ENCODE data around the gene HOXC4.
"Not testable (repeated sequence)": the region's sequence is repeated elsewhere in the genome, so short reads cannot be mapped to it uniquely, and the experiment has no call there.

The HOXC4 gene

DNA sequence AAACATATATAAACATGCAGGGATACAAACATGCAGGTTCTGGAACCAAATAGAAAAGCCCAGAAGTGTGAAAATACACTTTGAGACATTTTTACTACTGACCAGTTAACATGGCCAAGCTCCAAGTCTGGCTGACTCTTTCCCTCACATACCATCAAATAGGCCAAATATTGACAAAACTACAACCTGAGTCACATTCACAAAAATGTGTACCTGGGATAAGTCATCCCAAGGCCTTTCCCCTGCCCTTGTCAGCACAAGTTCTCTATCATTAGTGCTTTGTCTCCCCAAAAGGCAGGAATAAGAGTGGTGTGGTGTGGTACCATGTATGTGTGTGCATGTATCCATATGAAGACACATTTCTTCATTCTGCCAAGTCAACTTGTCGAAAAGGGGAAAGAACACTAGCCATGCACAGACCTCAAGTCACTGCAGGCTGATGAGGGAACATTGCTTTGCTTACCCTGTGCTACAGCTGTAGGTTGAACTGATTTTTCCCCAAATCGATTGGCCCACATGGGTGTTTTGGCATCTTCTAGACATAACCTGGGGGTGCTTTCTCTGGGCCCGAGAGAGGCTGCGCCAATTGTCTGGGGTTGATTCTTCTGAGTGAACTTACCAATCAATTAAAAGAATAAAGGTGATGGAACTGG, 14.9 kb downstream of the HOXC4 start:
- Histone ChIP-seq H3K27ac (ENCODE audit: low read length) (no peak overlapping the region), H3K9me3 (ENCODE audit: control insufficient read depth in 2 of 2, low read length in 2 of 2) (no peaks in the 10 kb centered on the region), H3K9ac (ENCODE audit: low read length in 2 of 2) (no peak overlapping the region), H3K27me3 (ENCODE audit: control insufficient read depth in 1 of 2, insufficient read depth in 2 of 2, low read length in 2 of 2) (peaks cover 5 to 16% of the 10 kb centered on the region in 2 donors), H3K36me3 (ENCODE audit: control insufficient read depth in 2 of 2, insufficient read depth in 2 of 2, low read length in 2 of 2) (no peaks in the 10 kb centered on the region), H3K4me1 (ENCODE audit: control insufficient read depth, insufficient read depth, low read length) (no peaks in the 10 kb centered on the region), H3K4me3 (ENCODE audit: low read length in 2 of 2) (no peak overlapping the region)

- H3K27ac ChIP-seq (ENCODE audit: low read length) = no peak overlapping the region
Measured at GRCh38 chr12:54071942-54072341, 18.3 kb downstream of the HOXC4 start.

GRCh38 chr12:54074308-54074707, 20.7 kb downstream of the HOXC4 start:
- no peaks in the 10 kb centered on the region for H3K9me3 ChIP-seq (ENCODE audit: control insufficient read depth in 2 of 2, low read length in 2 of 2)
- no peak overlapping the region for H3K9ac ChIP-seq (ENCODE audit: low read length in 2 of 2)
- H3K4me3 ChIP-seq (ENCODE audit: low read length in 2 of 2) = no peak overlapping the region
- H3K27me3 ChIP-seq (ENCODE audit: control insufficient read depth in 1 of 2, insufficient read depth in 2 of 2, low read length in 2 of 2) = peaks cover 3 to 6% of the 10 kb centered on the region in 2 donors
- no peaks in the 10 kb centered on the region for H3K36me3 ChIP-seq (ENCODE audit: control insufficient read depth in 2 of 2, insufficient read depth in 2 of 2, low read length in 2 of 2)
- H3K27ac ChIP-seq (ENCODE audit: low read length) = no peak overlapping the region
- peaks cover 5% of the 10 kb centered on the region for H3K4me1 ChIP-seq (ENCODE audit: control insufficient read depth, insufficient read depth, low read length)

More at GRCh38 chr12:54071942-54072341, 18.3 kb downstream of the HOXC4 start:
- Histone ChIP-seq H3K9me3 (ENCODE audit: control insufficient read depth in 2 of 2, low read length in 2 of 2) (no peaks in the 10 kb centered on the region), H3K36me3 (ENCODE audit: control insufficient read depth in 2 of 2, insufficient read depth in 2 of 2, low read length in 2 of 2) (no peaks in the 10 kb centered on the region), H3K9ac (ENCODE audit: low read length in 2 of 2) (no peak overlapping the region), H3K4me1 (ENCODE audit: control insufficient read depth, insufficient read depth, low read length) (peaks cover 2% of the 10 kb centered on the region), H3K4me3 (ENCODE audit: low read length in 2 of 2) (no peak overlapping the region), H3K27me3 (ENCODE audit: control insufficient read depth in 1 of 2, insufficient read depth in 2 of 2, low read length in 2 of 2) (peaks cover 3 to 6% of the 10 kb centered on the region in 2 donors)

GRCh38 chr12:54075409-54075808, 21.8 kb downstream of the HOXC4 start:
- Histone ChIP-seq H3K27ac (ENCODE audit: low read length) (no peak overlapping the region), H3K27me3 (ENCODE audit: control insufficient read depth in 1 of 2, insufficient read depth in 2 of 2, low read length in 2 of 2) (peaks cover 3 to 6% of the 10 kb centered on the region in 2 donors), H3K9me3 (ENCODE audit: control insufficient read depth in 2 of 2, low read length in 2 of 2) (no peaks in the 10 kb centered on the region), H3K9ac (ENCODE audit: low read length in 2 of 2) (no peak overlapping the region), H3K4me1 (ENCODE audit: control insufficient read depth, insufficient read depth, low read length) (peaks cover 5% of the 10 kb centered on the region), H3K36me3 (ENCODE audit: control insufficient read depth in 2 of 2, insufficient read depth in 2 of 2, low read length in 2 of 2) (no peaks in the 10 kb centered on the region), H3K4me3 (ENCODE audit: low read length in 2 of 2) (no peak overlapping the region)

GRCh38 chr12:54075974-54076373, 22.3 kb downstream of the HOXC4 start:
- no peak overlapping the region for H3K9ac ChIP-seq (ENCODE audit: low read length in 2 of 2)
- peaks cover 1 to 5% of the 10 kb centered on the region in 2 donors for H3K27me3 ChIP-seq (ENCODE audit: control insufficient read depth in 1 of 2, insufficient read depth in 2 of 2, low read length in 2 of 2)
- H3K9me3 ChIP-seq (ENCODE audit: control insufficient read depth in 2 of 2, low read length in 2 of 2) = no peaks in the 10 kb centered on the region
- H3K27ac ChIP-seq (ENCODE audit: low read length) = no peak overlapping the region
- H3K4me3 ChIP-seq (ENCODE audit: low read length in 2 of 2) = no peak overlapping the region
- H3K36me3 ChIP-seq (ENCODE audit: control insufficient read depth in 2 of 2, insufficient read depth in 2 of 2, low read length in 2 of 2) = no peaks in the 10 kb centered on the region
- H3K4me1 ChIP-seq (ENCODE audit: control insufficient read depth, insufficient read depth, low read length) = peaks cover 5% of the 10 kb centered on the region

DNA sequence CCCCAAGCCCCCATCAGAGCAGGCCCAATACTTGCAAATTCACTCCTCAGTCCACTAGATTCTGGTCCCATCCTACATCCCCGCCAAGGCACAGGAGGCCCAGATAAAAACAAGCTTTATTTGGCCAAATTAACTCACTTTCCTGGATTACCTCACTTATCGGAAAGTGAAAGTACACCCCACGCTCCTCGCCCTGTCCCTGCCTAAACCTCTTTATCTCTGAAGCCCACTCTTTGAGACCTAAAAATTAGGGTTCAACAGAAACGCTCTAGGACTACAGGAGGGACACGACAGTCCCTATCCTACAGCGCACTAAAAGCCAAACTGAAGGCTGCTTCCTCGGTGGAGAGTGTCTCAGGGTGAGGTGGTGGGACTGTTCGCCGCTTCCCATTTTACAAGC, 24.2 kb downstream of the HOXC4 start:
- not testable (repeated sequence) for H3K4me1 ChIP-seq (ENCODE audit: control insufficient read depth, insufficient read depth, low read length); H3K9me3 ChIP-seq (ENCODE audit: control insufficient read depth in 2 of 2, low read length in 2 of 2); H3K27me3 ChIP-seq (ENCODE audit: control insufficient read depth in 1 of 2, insufficient read depth in 2 of 2, low read length in 2 of 2); H3K36me3 ChIP-seq (ENCODE audit: control insufficient read depth in 2 of 2, insufficient read depth in 2 of 2, low read length in 2 of 2)
- peak overlapping the region in 1 of 2 donors; percentile 55 for H3K9ac ChIP-seq (ENCODE audit: low read length in 2 of 2)
- peak overlapping the region in 1 of 2 donors; percentile 40 for H3K4me3 ChIP-seq (ENCODE audit: low read length in 2 of 2)
- peak overlapping the region; percentile 18 for H3K27ac ChIP-seq (ENCODE audit: low read length)

DNA sequence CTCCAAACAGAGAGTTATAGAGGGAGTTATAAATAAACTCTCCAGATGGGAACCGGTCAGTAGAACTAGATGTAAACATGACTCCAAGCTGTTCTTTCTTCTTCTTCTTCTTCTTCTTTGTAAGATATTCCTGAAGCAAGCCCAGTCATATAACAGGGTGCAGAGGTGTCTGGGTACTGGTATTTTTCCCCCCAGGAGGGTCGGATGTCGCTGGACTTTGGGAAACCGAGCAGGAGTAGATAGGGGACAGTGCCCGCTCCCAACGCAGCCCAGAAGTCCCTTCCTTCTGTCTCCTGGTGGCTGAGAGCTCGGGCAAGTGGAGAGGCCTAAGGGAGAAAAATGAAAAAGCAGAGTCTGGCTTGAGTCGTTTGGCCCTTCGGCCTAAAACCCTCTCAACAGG, 25.5 kb downstream of the HOXC4 start:
- Histone ChIP-seq H3K4me3 (ENCODE audit: low read length in 2 of 2) (peak overlapping the region in 1 of 2 donors; percentile 54), H3K27ac (ENCODE audit: low read length) (peak overlapping the region; percentile 49), H3K9ac (ENCODE audit: low read length in 2 of 2) (peak overlapping the region in 1 of 2 donors; percentile 29)
- H3K4me1 ChIP-seq (ENCODE audit: control insufficient read depth, insufficient read depth, low read length); H3K36me3 ChIP-seq (ENCODE audit: control insufficient read depth in 2 of 2, insufficient read depth in 2 of 2, low read length in 2 of 2); H3K9me3 ChIP-seq (ENCODE audit: control insufficient read depth in 2 of 2, low read length in 2 of 2); H3K27me3 ChIP-seq (ENCODE audit: control insufficient read depth in 1 of 2, insufficient read depth in 2 of 2, low read length in 2 of 2): not testable (repeated sequence)

- not testable (repeated sequence) for H3K27me3 ChIP-seq (ENCODE audit: control insufficient read depth in 1 of 2, insufficient read depth in 2 of 2, low read length in 2 of 2); H3K4me1 ChIP-seq (ENCODE audit: control insufficient read depth, insufficient read depth, low read length); H3K9ac ChIP-seq (ENCODE audit: low read length in 2 of 2); H3K36me3 ChIP-seq (ENCODE audit: control insufficient read depth in 2 of 2, insufficient read depth in 2 of 2, low read length in 2 of 2); H3K9me3 ChIP-seq (ENCODE audit: control insufficient read depth in 2 of 2, low read length in 2 of 2)
- H3K4me3 ChIP-seq (ENCODE audit: low read length in 2 of 2) = peak overlapping the region in 1 of 2 donors; percentile 44
- peak overlapping the region; percentile 49 for H3K27ac ChIP-seq (ENCODE audit: low read length)
Measured at GRCh38 chr12:54080008-54080924, 26.6 kb downstream of the HOXC4 start.

DNA sequence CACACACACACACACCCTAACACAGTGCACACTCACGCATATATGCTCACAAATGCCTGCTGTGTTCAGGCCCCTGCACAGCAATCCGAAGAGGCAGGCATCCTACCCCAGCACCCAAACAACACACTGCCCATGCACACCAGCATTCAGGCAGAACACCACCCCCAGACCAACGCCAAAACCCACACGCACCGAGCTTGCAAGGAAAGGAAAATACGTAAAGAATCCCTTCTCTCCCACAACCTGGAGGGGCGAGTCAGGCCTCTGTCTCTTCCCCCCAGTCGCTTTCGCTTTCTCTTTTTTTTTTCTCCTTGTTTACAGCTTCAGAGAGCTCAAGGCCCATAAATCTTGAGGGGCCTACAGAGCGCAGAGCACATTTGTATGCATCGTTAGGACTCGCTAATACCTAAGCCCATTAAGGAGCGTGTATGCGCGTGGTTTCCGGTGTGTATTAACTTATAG, 27.4 kb downstream of the HOXC4 start:
- Histone ChIP-seq H3K9ac (ENCODE audit: low read length in 2 of 2) (peak overlapping the region in 1 of 2 donors; percentile 9), H3K4me3 (ENCODE audit: low read length in 2 of 2) (peak overlapping the region in 1 of 2 donors; percentile 29)
- H3K27me3 ChIP-seq (ENCODE audit: control insufficient read depth in 1 of 2, insufficient read depth in 2 of 2, low read length in 2 of 2); H3K9me3 ChIP-seq (ENCODE audit: control insufficient read depth in 2 of 2, low read length in 2 of 2); H3K27ac ChIP-seq (ENCODE audit: low read length); H3K36me3 ChIP-seq (ENCODE audit: control insufficient read depth in 2 of 2, insufficient read depth in 2 of 2, low read length in 2 of 2); H3K4me1 ChIP-seq (ENCODE audit: control insufficient read depth, insufficient read depth, low read length): not testable (repeated sequence)

DNA sequence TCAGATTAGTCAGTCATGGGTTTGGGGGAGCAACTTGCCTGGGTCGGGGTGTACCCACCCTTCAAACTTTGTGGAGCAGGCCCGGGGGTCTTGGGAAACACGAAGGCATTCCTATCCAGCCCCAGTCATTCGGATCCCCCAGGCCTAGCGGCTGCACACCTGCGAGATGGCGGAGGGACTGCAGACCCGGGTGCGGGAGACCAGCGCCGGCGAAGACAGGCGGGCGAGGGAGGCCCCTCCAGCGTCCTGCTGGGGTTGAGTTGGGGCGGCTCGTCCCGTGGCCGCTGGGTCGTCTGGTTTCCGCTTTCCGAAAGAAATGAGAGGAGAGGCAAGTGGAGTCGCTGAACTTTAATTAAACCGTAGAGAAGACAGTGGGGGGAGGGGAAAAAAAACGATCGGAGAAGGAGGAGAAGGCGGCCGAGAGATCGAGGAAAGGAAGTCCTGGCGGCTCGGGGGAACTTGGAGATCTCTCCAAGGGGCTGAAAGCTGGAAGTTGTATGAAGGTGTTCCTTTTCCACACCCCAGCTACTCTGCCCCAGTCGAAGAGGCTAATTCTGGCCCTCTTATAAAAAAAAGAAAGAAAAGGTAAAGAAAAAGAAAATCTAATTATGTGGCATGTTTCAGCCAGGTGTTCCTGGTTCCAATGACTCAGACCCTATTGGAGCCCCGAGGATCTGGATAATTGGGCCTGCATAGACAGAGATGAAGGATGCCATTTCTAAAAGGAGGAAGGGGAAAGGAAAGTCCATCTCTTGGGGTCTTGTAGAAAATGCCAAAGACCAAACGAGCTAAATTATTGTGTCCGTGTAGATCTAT, 28.2 kb downstream of the HOXC4 start:
- H3K36me3 ChIP-seq (ENCODE audit: control insufficient read depth in 2 of 2, insufficient read depth in 2 of 2, low read length in 2 of 2); H3K9ac ChIP-seq (ENCODE audit: low read length in 2 of 2); H3K27me3 ChIP-seq (ENCODE audit: control insufficient read depth in 1 of 2, insufficient read depth in 2 of 2, low read length in 2 of 2); H3K4me1 ChIP-seq (ENCODE audit: control insufficient read depth, insufficient read depth, low read length); H3K9me3 ChIP-seq (ENCODE audit: control insufficient read depth in 2 of 2, low read length in 2 of 2): not testable (repeated sequence)
- peak overlapping the region in 1 of 2 donors; percentile 44 for H3K4me3 ChIP-seq (ENCODE audit: low read length in 2 of 2)
- H3K27ac ChIP-seq (ENCODE audit: low read length) = peak overlapping the region; percentile 41

Measured in stomach smooth muscle (tissue), 2 donors.